NCI-H187 (cell line): ENCODE measurements around the gene BICC1.
"Not testable (repeated sequence)": the region's sequence is repeated elsewhere in the genome, so short reads cannot be mapped to it uniquely, and the experiment has no call there.

Experiments
- DNase-seq, 2 experiments: peaks; one replicate each; lab custom pipeline; 2025; lab: John Stamatoyannopoulos, UW

Gene BICC1

GRCh38 chr10:58567652-58568051 lies 55.0 kb downstream of the BICC1 start:
- DNase-seq = no peak

- DNase-seq = no peak
These were observed 55.8 kb downstream of the BICC1 start for GRCh38 chr10:58568428-58568935.

- no peak for DNase-seq
These were observed 57.6 kb downstream of the BICC1 start for GRCh38 chr10:58570307-58570723.

- no peak for DNase-seq
These were observed 58.3 kb downstream of the BICC1 start for GRCh38 chr10:58570979-58571378.

GRCh38 chr10:58573144-58573543 lies 60.5 kb downstream of the BICC1 start:
- no peak for DNase-seq

GRCh38 chr10:58574058-58574457 lies 61.4 kb downstream of the BICC1 start:
- DNase-seq = no peak

GRCh38 chr10:58575491-58575890 lies 62.8 kb downstream of the BICC1 start:
- DNase-seq = no peak

- no peak for DNase-seq
These were observed 64.2 kb downstream of the BICC1 start for GRCh38 chr10:58576751-58577436.

- DNase-seq = no peak
These were observed 64.7 kb downstream of the BICC1 start for GRCh38 chr10:58577437-58577777.

- DNase-seq = no peak
These were observed 65.7 kb downstream of the BICC1 start for GRCh38 chr10:58578366-58578765.

GRCh38 chr10:58579011-58579655 lies 66.5 kb downstream of the BICC1 start:
- no peak for DNase-seq

- DNase-seq = no peak
These were observed 69.4 kb downstream of the BICC1 start for GRCh38 chr10:58582045-58582444.

GRCh38 chr10:58585435-58585834 lies 72.8 kb downstream of the BICC1 start:
- DNase-seq = no peak

- DNase-seq = no peak
These were observed 73.9 kb downstream of the BICC1 start for GRCh38 chr10:58586282-58587245.

GRCh38 chr10:58587676-58588075 lies 75.0 kb downstream of the BICC1 start:
- no peak for DNase-seq

- no peak for DNase-seq
These were observed 76.1 kb downstream of the BICC1 start for GRCh38 chr10:58588673-58589265.

- DNase-seq = no peak
These were observed 77.6 kb downstream of the BICC1 start for GRCh38 chr10:58590152-58590840.

GRCh38 chr10:58590924-58591323 lies 78.3 kb downstream of the BICC1 start:
- no peak for DNase-seq

- DNase-seq = no peak
These were observed 80.3 kb downstream of the BICC1 start for GRCh38 chr10:58593008-58593407.

- not testable (repeated sequence) for DNase-seq
These were observed 84.5 kb downstream of the BICC1 start for GRCh38 chr10:58597211-58597610.

GRCh38 chr10:58599927-58600553 lies 87.4 kb downstream of the BICC1 start:
- DNase-seq = no peak
